Measurements from ENCODE around the gene SMIM27.
"Not testable (repeated sequence)": the region's sequence is repeated elsewhere in the genome, so short reads cannot be mapped to it uniquely, and the experiment has no call there.

Gene SMIM27, protein sequence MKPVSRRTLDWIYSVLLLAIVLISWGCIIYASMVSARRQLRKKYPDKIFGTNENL

GRCh38 chr9:32552172-32552872, at the start of gene SMIM27, which contains the start of gene TOPORS:
Gene SMIM27 (plus strand): TSS chr9:32552327. CDS start chr9:32552435, 108 bp downstream.
Gene TOPORS (minus strand): TSS chr9:32552586. CDS start chr9:32552436, 150 bp downstream.
- DNase-seq = peak; percentile 68

GRCh38 chr9:32502464-32502863, 49.7 kb upstream of the SMIM27 start:
- DNase-seq = no peak

DNA sequence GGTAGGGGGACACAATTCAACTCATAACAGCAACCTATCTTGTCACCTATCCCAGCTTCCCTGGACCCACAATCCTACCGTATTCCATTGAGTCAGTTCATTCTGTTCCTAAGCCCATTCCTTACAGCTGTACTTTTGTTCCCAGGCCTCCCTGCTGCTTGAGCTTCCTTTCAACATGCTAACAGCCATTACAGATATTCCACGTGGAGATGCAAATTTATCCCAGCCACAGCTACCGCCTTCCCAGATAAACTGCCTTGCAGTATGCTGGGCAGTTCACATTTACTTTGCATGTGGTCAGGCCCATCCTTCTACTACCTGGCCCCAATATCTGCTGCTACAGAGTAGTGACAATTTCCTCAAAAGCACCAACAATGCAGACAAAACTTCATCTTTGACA, 49.1 kb upstream of the SMIM27 start:
- DNase-seq = no peak

DNA sequence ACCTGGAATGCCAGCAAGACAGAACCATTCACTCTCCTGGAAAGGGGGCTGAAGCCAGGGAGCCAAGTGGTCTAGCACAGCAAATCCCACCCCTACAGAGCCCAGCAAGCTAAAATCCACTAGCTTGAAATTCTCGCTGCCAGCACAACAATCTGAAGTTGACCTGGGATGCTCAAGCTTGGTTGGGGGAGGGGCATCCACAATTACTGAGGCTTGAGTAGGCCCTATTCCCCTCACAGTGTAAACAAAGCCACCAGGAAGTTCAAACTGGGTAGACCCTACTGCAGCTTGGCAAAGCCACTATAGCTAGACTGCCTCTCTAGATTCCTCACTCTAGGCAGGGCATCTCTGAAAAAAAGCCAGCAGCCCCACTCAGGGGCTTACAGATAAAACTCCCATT, 43.4 kb upstream of the SMIM27 start:
- no peak for DNase-seq

GRCh38 chr9:32516241-32516640, 35.9 kb upstream of the SMIM27 start:
- DNase-seq = no peak

DNA sequence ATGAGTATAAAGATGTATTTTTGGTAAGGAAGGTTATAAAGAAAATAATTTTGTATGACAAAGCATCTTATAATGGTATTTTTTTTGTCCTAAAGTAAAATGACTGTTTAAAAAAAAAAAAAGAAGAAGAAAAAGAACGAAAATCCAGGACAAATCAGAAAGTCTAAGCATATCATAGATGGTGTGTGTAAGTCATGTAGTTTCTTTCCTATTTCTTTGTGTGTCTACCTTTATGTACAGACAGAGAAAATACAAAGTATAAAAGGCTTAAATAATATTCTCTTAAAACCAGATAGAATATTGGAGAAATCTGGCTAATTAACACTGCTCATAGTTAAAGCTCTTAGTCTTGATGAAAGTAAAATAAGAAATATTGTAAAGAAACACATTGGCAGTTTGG, 33.9 kb upstream of the SMIM27 start:
- DNase-seq = no peak

- DNase-seq = no peak
Measured at GRCh38 chr9:32523910-32524309, 28.2 kb upstream of the SMIM27 start.

DNA sequence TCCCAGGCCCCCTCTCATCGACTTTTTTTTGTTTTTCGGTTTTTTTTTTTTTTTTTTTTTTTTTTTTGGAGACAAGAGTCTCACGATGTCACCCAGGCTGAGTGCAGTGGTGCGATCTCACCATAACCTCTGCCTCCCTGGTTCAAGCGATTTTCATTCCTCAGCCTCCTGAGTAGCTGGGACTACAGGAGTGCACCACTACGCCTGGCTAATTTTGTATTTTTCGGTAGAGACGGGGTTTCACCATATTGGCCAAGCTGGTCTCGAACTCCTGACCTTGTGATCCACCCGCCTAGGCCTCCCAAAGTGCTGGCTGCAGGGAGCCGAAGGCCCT, 27.6 kb upstream of the SMIM27 start:
- DNase-seq = not testable (repeated sequence)

GRCh38 chr9:32524892-32525708, 27.0 kb upstream of the SMIM27 start:
- DNase-seq = no peak

GRCh38 chr9:32525709-32526030, 26.5 kb upstream of the SMIM27 start:
- no peak for DNase-seq

DNA sequence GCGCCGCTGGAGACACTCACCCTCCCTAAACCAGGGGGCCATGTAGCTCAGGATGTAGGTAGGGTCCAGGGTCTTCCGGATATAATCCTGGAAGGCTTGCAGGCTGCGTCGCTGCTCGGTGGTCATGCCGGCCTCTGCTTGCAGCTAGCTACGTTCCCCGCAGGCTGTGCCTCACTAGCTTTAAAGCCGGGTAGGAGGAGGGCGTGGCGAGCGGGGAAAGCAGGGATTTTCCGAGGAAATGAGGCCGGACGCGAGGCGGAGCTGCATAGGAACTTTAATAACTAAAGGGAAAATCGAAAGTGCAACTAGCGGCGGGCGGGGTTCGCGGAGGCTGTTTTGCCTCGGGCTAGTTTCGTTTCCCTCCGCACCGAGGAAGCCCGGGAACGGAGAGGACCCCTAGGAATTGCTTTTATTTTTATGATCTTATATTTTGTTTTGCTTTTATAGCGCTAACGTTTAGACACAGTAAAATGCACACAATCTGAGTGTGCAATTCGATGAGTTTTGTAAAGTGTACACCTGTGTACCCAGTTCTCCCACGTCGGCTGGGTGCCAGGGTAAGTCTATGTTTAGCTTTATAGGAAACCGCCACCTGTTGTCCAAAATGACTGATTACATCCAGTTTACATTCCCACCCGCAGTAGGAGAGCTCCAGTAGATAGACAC, 26.0 kb upstream of the SMIM27 start, which contains the start of gene RIGI:
Gene RIGI (minus strand): TSS at position 156 of the 666 bp plus-strand sequence. CDS start 30 bp downstream, at position 126.
- peak; percentile 70 for DNase-seq

DNA sequence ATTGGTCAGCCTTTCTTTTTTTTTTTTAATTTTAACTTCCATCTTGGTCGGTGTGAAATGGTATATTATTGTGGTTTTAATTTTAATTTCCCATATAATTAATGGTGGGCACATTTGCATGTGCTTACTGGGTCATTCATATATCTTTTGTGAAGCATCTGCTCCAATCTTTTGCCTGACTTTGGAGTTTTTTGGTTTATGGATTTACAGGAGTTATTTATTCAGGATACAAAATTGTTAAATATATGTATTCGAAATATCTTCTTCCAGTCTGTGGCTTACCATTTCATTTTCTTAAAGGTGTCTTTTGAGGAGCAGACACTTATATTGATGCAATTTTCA, 25.4 kb upstream of the SMIM27 start:
- DNase-seq = no peak

DNA sequence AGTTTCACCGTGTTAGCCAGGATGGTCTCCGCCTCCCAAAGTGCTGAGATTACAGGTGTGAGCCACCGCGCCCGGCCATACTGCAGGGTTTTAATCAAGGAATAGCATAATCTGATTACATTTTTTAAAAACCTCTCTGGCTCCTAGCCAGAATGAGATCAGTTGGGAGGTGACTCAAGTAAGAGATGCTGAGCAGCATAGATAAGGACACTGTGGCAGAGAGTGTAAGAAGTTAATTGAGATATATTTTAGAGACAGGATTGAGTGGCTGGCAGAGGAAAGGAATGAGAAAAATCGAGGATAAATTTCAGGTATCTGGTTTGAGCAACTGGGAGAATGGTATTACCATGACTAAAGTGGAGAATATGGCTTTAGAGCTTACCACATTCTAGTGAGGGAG, 18.8 kb upstream of the SMIM27 start:
- no peak for DNase-seq

DNA sequence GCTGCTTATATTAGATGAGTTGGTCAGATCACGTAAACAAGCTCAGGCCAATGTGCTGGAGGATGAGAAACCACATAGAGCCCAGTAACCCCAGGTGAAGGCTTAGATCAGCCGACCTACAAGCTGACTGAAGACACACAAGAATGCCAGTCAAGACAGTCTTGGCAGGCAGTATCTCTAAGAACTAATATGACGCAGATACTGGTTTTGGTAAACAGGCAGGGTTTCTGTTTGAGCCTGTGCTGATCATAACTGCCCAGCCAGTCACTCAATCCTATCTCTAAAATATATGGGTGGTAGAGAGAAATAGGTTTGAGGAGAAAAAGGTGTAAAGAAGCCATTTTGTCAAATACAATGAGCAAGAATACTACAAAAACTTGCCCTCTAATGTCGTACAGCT, 18.3 kb upstream of the SMIM27 start:
- DNase-seq = no peak

GRCh38 chr9:32543047-32543446, 9.1 kb upstream of the SMIM27 start:
- no peak for DNase-seq

DNA sequence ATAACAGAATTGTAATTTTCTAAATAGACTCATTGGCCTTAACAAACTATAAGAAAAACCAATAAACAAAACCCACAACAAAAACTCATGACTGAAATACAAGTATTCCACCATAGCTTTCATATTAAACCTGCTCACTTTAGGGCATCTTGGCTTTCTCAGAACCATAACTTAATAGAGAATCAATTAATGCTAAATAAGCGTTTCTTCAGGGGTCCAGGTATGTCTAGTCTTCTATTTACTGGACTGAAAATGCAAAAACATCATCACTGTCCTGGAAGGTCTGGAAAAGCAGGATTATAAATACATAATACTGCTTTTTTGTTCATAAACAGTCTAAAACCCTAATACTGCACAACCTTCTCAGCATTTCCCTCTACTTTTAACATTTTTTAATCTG, 6.2 kb upstream of the SMIM27 start:
- DNase-seq = no peak

DNA sequence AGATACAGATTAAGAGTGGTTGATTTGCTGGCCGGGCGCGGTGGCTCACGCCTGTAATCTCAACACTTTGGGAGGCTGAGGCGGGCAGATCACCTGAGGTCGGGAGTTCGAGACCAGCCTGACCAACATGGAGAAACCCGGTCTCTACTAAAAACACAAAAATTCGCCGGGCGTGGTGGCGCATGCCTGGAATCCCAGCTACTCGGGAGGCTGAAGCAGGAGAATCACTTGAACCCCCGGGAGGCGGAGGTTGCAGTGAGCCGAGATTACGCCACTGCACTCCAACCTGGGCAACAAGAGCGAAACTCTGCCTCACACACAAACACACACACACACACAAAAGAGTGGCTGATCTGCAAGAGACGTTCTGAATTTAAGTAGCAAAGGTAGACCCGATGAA, 3.9 kb upstream of the SMIM27 start:
- DNase-seq = not testable (repeated sequence)

GRCh38 chr9:32550150-32550561, 2.0 kb upstream of the SMIM27 start:
- no peak for DNase-seq

GRCh38 chr9:32550562-32551275, 1.4 kb upstream of the SMIM27 start:
- peak; percentile 71 for DNase-seq

- peak; percentile 22 for DNase-seq
Measured at GRCh38 chr9:32551276-32552051, 663 bp upstream of the SMIM27 start.

- no peak for DNase-seq
Measured at GRCh38 chr9:32554107-32554506, 2.0 kb downstream of the SMIM27 start.

- no peak for DNase-seq
Measured at GRCh38 chr9:32554591-32554990, 2.5 kb downstream of the SMIM27 start.

Data from NCI-H524 treated with DMSO at 0.1 percent for 48 hours (cell line).